NCI-H2171 (cell line): ENCODE results near the gene B4GALNT2.
"Not testable (repeated sequence)": the region's sequence is repeated elsewhere in the genome, so short reads cannot be mapped to it uniquely, and the experiment has no call there.

Source experiments
- DNase-seq: peaks from one replicate; lab custom pipeline; 2025; lab: John Stamatoyannopoulos, UW

B4GALNT2 gene

GRCh38 chr17:49132699-49133364 lies at the start of gene B4GALNT2:
Gene B4GALNT2 (plus strand): TSS chr17:49132769. CDS start chr17:49132793, 24 bp downstream.
- no peak for DNase-seq

- DNase-seq: not testable (repeated sequence)
Measured at GRCh38 chr17:49085046-49085445, 47.5 kb upstream of the B4GALNT2 start.

- no peak for DNase-seq
Measured at GRCh38 chr17:49085565-49086315, 46.8 kb upstream of the B4GALNT2 start.

GRCh38 chr17:49086316-49086605 lies 46.3 kb upstream of the B4GALNT2 start:
- no peak for DNase-seq

GRCh38 chr17:49086649-49087048 lies 45.9 kb upstream of the B4GALNT2 start:
- no peak for DNase-seq

- no peak for DNase-seq
Measured at GRCh38 chr17:49089094-49089493, 43.5 kb upstream of the B4GALNT2 start.

GRCh38 chr17:49090878-49091594 lies 41.5 kb upstream of the B4GALNT2 start:
- DNase-seq: no peak

- DNase-seq: no peak
Measured at GRCh38 chr17:49093131-49093530, 39.4 kb upstream of the B4GALNT2 start.

- no peak for DNase-seq
Measured at GRCh38 chr17:49100601-49101000, 32.0 kb upstream of the B4GALNT2 start.

- DNase-seq: no peak
Measured at GRCh38 chr17:49101054-49101534, 31.5 kb upstream of the B4GALNT2 start.

- not testable (repeated sequence) for DNase-seq
Measured at GRCh38 chr17:49103360-49103759, 29.2 kb upstream of the B4GALNT2 start.

GRCh38 chr17:49104511-49105074 lies 28.0 kb upstream of the B4GALNT2 start:
- no peak for DNase-seq

GRCh38 chr17:49106321-49107210 lies 26.0 kb upstream of the B4GALNT2 start:
- no peak for DNase-seq

GRCh38 chr17:49107211-49107557 lies 25.4 kb upstream of the B4GALNT2 start:
- DNase-seq: no peak

- no peak for DNase-seq
Measured at GRCh38 chr17:49108318-49108717, 24.3 kb upstream of the B4GALNT2 start.

GRCh38 chr17:49110509-49110908 lies 22.1 kb upstream of the B4GALNT2 start:
- no peak for DNase-seq

- no peak for DNase-seq
Measured at GRCh38 chr17:49111934-49112333, 20.6 kb upstream of the B4GALNT2 start.

- no peak for DNase-seq
Measured at GRCh38 chr17:49112936-49113335, 19.6 kb upstream of the B4GALNT2 start.

GRCh38 chr17:49114703-49115102 lies 17.9 kb upstream of the B4GALNT2 start:
- no peak for DNase-seq

GRCh38 chr17:49117587-49118230 lies 14.9 kb upstream of the B4GALNT2 start:
- DNase-seq: no peak

- no peak for DNase-seq
Measured at GRCh38 chr17:49120166-49120565, 12.4 kb upstream of the B4GALNT2 start.
